GM19438 (cell line): ENCODE measurements around the gene CDC23.
A peak's percentile ranks its signal among the peaks of the same experiment; 100 is the strongest.
"Not testable (repeated sequence)": the region's sequence is repeated elsewhere in the genome, so short reads cannot be mapped to it uniquely, and the experiment has no call there.

Experiments used
- ATAC-seq: cut with Tn5 transposase; IDR thresholded peaks from one replicate; pipeline ENCODE4 v1.9.1; 2021; ENCODE audit warnings: low read depth; ENCODE audit not compliant: unreplicated experiment

CDC23 gene

DNA sequence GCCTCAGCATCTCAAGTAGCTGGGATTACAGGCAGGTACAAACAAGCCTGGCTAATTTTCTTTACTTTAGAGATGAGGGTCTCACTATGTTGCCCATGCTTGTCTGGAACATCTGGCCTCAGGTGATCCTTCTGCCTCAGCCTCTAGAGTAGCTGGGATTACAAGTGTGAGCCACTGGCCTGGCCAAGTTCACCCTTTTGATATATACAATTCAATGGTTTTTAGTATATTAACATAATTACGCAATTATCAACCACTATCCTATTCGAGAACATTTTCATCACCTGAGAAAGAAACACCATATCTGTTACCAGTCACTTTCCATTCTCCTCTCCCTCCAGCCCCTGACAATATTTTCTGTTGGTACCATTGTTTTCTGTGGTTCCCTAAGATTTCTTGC, 3.7 kb upstream of the CDC23 start:
- ATAC-seq = no peak

DNA sequence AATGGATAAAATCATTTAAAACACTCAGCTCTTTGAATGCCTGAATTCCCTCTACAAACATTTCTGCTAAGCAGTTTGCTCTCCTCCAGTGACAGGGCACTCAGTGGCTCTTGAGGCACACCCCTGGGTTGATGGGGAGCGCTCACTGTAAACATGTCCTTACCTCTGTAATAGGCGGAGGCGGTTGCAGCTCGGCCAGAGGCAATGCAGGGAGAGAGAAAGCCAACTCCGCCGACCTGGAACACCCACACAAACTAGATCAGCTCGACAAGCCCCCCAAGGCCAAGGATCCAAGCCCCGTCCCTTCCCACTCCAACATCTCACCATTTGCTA, 329 bp downstream of the CDC23 start:
- no peak for ATAC-seq

DNA sequence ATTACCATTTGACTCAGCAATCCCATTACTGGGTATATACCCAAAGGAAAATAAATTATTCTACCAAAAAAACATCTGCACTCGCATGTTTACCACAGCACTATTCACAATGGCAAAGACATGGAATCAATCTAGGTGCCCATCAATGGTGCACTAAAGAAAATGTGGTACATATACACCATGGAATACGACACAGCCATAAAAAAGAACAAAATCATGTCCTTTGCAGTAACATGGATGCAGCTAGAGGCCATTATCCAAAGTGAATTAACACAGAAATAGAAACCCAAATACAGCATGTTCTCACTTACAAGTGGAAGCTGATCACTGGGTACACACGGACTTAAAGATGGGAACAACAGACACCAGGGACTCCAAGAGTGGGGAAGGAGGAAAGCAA, 2.1 kb downstream of the CDC23 start:
- no peak for ATAC-seq

DNA sequence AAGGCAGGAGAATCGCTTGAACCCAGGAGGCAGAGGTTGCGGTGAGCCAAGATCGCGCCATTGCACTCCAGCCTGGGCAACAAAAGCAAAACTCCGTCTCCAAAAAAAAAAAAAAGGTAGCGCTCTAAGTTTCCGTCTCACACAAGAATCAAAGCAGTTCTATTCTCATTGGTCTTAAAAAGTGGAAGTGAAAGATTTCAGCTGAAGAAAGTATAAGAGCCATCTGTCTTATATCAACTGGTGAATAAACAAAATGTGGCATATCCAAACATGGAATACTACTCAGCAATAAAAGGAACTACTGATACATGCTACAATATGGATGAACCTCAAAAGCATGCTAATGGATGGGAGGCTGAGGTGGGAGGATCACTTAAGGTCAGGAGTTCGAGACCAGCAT, 19.3 kb downstream of the CDC23 start:
- ATAC-seq = not testable (repeated sequence)

DNA sequence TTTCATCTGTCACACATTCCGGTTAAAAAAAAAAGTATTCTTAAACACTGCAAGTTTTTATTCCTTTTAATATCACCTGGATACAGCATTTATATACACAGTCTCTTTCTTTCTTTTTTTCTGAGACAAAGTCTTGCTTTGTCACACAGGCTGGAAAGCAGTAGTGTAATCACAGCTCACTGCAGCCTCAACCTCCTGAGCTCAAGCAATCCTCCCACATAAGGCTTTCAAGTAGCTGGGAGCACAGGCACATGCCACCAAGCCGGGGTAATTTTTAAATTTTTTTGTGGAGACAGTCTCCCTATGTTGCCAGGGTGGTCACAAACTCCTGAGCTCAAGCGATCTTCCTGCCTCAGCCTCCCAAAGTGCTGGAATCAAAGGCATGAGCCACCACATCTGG, 20.3 kb downstream of the CDC23 start:
- ATAC-seq = no peak

DNA sequence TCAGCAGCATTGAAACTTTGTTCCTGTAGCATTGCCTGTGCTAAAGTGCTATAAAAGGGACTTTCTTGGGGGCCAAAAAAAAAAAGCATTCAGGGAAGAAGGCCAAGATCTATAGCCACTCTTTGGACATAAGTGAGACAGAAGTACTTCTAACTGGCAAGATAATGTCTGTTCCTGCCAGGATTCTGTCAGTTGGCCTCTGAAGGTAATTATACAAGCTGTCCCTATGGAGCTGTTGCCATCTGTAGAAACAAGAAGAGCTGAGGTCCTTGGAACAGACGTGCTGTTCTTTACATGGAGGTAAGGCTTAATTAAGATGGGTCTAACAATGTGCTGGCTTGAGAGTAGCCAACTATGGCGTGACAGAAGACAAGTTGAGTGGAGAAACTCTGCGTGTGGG, 24.5 kb downstream of the CDC23 start:
- no peak for ATAC-seq

DNA sequence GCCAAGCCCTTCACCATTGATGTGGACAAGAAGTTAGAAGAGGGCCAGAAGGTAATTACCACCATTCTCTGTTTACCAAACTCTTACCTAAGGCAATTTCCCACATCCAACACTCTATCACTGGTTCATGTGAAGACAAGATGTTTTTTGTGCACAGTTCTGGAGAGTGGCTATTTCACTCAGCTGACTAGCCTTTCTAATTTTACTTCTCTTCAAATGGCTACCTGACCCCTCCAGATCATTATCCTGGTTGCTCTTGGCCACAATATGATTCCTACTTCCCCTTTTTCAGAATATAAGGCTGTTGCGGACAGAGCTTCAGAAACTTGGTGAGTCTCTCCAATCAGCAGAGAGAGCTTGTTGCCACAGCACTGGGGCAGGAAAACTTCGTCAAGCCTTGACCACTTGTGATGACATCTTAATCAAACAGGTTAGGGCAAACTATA, 27.1 kb downstream of the CDC23 start:
- no peak for ATAC-seq

DNA sequence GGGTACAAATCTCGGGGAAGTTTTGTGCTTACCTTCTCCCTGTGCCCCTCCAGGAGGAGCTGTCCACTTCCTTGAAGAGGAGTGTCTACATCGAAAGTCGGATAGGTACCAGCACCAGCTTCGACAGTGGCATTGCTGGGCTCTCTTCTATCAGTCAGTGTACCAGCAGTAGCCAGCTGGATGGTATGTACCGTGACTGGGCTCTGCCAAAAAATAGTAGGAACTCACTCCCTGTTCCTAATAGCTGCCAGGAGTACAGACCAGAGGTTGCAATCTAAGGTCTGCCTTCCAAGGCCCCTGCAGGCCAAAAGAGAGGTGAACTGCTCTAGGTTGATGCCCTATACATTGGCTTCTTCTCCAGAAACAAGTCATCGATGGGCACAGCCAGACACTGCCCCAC, 30.3 kb downstream of the CDC23 start:
- ATAC-seq = no peak

DNA sequence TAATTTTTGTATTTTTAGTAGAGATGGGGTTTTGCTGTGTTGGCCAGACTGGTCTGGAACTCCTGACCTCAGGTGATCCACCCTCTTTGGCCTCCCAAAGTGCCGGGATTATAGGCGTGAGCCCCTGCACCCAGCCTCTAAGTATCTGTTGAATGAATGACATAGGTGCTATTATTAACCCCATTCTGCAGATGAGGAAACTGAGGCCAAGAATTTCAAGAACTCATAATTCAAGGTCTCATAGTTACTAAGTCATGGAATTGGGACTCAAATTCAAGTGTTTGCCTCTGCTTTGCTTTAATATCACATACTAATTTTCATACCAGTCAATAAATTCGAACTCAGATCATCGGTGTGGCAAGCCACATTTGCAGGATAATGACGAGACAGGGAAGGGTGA, 32.3 kb downstream of the CDC23 start:
- no peak for ATAC-seq

DNA sequence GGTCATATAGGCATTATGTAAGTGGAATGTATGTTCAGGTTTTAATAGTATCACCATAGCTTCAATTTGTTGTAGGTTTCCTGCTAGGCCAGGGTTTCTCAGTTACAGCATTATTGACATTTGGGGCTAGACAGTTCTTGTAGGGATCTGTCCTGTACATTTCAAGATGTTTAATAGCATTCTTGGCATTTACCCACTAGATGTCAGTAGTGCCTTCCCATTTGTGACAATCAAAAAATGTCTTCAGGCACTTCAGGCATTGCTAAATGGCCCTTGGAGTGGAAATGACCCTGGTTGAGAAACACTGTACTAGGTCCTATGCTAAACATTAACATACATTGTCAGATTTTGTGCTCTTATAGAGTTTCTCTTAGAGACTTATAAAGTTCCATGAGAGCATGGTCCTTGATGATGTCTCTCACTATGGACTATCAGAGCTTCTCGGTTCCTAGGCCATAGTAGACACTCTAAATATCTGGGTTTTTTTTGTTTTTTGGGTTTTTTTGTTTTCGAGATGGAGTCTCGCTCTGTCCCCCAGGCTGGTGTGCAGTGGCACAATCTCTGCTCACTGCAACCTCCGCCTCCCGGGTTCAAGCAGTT, 32.8 kb downstream of the CDC23 start:
- ATAC-seq = no peak

DNA sequence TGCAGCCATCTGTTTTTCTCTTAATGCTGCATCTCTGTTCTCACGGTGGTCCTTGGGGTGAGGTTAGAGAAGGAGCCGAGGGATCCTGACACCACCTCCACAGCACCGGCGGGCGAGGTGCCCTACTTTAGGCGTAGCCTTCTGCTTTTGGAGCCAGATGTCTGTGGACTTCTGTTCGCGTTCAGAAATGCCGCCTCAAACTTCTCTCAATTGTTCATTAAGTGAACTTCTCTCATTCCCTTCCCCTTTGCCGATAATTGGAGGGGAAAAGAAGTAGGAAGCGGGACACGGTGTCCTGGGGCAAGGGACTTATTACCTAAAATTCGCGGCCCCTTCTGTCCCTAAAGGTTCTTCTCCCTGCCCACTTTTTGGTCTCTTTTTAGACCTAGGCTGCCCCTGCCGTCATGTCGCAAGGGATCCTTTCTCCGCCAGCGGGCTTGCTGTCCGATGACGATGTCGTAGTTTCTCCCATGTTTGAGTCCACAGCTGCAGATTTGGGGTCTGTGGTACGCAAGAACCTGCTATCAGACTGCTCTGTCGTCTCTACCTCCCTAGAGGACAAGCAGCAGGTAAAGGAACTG, 33.8 kb downstream of the CDC23 start:
- no peak for ATAC-seq

DNA sequence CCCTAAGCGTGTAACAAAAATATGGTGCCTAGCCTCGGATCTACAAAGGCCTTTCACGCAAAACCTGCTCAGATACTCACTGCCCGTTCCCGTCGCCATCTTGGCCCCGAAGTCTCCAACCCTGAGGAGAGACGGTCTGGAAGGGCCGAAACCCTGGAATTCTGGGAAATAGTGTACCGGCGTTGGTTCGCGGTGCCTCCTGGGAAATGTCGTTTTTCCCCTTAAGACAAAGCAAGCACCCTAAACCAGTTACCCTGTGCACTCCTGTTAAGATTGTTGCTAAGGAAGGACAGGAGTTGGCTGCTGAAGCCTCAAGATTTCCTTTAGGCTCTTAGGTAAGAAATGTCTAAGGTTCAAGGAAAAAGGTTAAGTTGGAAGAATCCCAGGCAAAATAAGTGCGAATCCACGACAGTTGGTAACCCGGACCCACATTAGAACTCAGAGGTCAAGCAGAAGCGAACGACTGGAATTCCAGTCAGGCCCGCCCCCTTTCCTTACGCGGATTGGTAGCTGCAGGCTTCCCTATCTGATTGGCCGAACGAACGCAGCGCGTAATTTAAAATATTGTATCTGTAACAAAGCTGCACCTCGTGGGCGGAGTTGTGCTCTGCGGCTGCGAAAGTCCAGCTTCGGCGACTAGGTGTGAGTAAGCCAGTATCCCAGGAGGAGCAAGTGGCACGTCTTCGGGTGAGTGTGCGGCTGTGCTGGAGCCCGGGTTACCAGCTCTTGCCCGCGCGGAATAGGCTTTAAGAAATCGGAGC, 34.4 kb downstream of the CDC23 start, which contains the start of the genes BRD8 and KIF20A:
Gene BRD8, minus strand, starts transcription at position 115 of the 761 bp plus-strand sequence. Its CDS starts 16 bp downstream, at position 99.
Gene KIF20A, plus strand, starts transcription at position 597 of the 761 bp plus-strand sequence. CDS start 569 bp downstream, outside the sequence.
- ATAC-seq = peak; percentile 85

DNA sequence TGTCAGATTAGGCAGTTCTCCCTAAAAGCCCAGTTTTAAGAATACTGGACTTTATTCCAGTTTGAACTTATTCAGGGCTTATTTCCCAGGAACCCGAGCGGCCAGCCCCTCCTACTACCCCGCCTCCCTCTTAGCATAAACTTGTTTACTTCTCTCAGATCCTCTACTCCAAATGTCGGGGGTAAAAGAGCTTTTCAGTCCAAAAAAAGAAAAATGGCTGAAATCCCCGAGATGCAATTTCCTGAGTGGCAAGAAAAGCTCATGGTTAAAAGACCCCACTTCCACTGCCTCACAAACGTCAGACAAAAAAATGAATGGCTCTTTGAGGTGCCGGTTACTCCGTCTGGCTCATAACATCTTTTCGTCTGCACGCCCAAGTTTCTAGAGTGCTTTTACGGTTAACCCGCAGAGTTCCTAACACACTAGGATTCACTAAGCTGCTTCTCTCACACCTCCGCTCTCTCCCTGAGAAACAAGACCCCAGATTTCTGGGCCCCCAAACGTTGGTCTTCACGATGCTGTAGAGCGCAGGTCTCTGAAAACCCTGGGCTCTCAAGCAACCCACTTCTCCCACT, 35.1 kb downstream of the CDC23 start:
- ATAC-seq = no peak

DNA sequence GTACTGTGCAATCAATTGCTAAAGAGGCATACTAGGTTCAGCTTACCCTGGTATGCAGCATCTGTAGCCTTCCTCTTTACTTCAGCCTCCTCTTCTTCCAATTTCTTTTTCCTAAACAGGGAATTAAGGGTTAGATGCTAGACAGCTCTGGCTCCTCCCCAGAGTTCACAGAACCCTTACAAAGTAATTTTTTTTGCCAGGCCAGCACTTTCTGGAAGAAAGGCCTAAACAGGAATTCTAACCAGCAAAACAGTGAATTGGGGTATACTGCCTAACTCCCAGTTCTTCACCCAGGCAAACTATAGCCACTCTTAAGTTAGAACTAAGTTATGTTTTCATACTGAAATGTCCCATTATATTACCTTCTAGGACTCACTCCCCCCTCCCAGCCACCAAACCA, 42.8 kb downstream of the CDC23 start:
- ATAC-seq = no peak

DNA sequence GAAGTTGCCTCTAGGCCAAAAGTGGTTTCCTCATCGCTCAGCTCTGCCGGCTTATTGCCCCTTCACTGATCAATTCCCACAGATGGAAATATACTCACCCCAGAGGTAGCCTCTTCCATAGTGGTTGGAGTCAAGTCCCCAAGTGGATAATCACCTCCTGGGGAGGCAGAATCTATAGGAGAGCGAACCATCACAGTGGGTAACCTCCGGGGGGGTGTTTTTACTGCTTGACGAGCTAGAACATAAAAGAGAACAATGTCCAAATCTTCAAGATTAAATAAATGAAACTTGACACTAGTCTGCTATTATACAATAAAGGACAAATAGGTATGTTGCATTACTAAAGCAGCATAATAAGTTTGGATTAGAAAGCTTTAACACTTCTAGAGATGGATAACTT, 44.0 kb downstream of the CDC23 start:
- ATAC-seq = no peak

DNA sequence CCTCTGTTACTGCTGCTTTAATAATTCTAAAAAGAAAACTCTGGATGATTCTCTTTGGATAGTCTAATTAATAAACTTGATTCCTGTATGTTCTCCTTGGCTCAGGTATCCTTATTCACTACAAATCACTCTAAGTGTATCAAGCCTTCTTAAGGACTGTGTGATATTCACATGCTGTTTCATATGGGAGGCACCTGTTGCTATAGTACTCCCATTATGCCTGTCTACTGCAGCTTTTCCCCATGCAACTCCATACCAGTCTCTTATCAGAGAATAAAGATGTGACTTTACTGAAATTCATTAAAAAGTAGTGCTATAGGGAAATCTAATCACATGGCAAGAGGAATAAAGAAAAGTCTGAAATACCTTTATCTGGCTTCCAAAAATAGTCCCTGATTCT, 49.4 kb downstream of the CDC23 start:
- ATAC-seq = no peak

DNA sequence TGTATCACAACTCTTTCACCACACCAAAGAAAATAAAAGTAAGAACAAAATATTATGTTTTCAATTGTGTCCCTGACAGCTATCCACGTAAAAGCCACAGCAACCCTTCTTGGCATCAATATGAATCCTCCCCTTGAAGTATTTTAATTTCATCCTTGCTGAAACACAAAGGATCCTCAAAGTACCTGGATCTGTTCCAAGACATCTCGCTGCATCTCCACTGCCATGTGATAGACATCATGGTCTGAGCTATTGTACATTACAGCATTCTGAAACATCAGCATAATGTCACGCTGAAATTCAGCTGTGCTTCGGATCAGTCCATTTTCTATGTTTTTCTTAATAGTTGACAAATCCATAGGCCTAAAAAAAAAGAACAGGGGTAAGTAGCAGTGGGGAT, 52.4 kb downstream of the CDC23 start:
- ATAC-seq = no peak

DNA sequence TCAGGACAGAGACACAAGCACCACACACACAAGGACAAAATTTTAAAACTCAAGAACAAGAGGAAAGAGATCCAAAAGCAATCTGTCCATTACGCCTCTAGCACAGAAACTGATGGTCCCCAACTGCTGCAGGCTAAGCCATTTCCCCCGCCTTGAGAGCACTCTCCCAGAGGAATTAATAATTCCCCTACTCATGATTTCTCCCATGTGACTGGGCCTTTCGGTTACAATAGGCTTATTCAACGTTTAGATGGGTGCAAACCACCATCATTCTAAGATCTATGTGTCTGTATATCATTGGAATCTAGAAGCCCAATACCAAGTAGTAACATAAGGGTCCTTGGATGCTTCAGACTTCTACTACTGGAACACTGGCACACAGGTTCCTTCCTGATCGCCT, 53.5 kb downstream of the CDC23 start:
- no peak for ATAC-seq

DNA sequence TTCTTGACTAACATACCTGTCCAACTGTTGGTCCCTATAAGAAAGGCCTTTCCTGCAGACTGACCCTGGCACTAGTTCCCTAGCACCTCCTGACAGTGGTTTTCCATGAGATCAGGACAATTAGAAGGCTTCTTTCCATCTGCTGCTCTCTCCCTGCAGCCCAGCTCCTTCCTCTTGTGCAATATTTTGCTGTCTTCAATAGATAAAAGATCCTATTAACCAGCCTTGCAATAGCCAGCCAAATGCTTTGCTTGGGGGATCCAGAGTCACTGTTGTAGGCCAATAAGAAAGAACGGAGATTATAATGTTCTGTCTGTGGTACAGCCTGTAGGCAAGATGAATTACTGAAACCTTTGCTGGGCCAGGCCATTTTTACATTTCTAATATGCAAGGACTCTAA, 55.5 kb downstream of the CDC23 start:
- no peak for ATAC-seq

DNA sequence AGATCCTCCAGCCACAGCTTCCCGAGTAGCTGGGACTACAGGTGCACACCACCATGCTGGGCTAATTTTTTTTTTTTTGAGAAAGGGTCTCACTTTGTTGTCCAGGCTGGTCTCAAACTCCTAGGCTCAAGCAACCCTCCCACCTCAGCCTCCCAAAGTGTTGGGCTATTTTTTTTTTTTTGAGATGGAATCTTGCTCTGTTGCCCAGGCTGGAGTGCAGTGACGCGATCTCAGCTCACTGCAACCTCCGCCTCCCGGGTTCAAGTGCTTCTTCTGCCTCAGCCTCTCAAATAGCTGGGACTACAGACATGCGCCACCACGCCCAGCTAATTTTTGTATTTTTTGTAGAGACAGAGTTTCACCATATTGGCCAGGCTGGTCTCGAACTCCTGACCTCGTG, 57.1 kb downstream of the CDC23 start:
- not testable (repeated sequence) for ATAC-seq

DNA sequence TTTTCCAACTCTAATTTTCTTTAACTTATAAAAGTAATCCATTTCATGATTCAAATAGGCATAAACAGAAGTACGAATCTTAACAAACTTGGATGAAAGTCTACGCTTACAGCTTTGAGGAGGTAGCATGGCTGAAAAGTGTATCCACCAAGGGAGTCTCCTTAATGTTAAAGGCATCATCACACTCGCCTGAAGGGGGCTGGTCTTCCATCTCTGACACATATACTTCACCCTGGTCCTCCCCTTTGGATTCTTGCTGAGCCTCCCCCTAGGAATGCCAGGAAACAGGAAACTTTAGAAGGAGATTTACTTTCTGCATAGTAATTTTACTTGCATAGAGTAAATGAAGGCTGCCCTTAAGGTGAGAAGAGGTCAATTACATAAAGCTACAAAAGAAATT, 63.6 kb downstream of the CDC23 start:
- ATAC-seq = no peak

DNA sequence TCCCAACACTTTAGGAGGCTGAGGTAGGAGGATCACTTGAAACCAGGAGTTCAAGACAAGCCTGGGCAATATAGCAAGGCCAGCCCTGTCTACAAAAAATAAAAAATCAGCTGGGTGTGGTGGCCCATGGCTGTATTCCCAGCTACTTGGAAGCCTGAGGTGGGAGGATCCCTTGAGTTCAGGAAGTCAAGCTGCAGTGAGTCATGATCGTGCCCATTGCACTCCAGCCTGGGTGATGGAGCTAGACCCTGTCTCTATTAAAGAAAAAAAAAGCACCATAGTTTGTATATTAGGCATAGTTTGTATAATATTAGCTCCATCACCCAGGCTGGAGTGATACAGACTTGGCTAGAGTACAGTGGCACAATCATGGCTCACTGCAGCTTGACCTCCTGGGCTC, 64.3 kb downstream of the CDC23 start:
- no peak for ATAC-seq
